Measurements from ENCODE around the gene VANGL2. TPM values are rescaled to one million over a fixed set of nuclear protein-coding genes. Genes with fewer than 3 reads are reported as not detected.
A peak's percentile ranks its signal among the peaks of the same experiment; 100 is the strongest.

Gene VANGL2
- total and polyA plus RNA-seq, 2 experiments from 2014 or later, result 17.7 to 51.3 TPM

- Mint-ChIP-seq H3K36me3 (ENCODE audit: low read depth) (peaks cover 16% of the 10 kb centered on the region), H3K27me3 (ENCODE audit: insufficient read depth, low read depth, poor library complexity) (peaks cover 7% of the 10 kb centered on the region), H3K4me3 (no peak overlapping the region; the same call in 2 of the 3 replicates), H3K27ac (peak overlapping the region; percentile 77), H3K4me1 (peaks cover 77% of the 10 kb centered on the region), H3K9me3 (no peaks in the 10 kb centered on the region)
- DNase-seq (ENCODE audit: low spot score), result no peak
- Histone ChIP-seq H3K4me2 (no peak overlapping the region), H2AFZ (no peak overlapping the region), H3K79me2 (replicated peaks; ENCODE audit: insufficient read depth) (peaks cover 99% of the 10 kb centered on the region), H4K20me1 (replicated peaks; ENCODE audit: insufficient read depth) (peaks cover 20% of the 10 kb centered on the region; the same call in 1 of the 2 replicates), H3K27me3 (ENCODE audit: insufficient read depth) (no peaks in the 10 kb centered on the region), H3F3A (replicated peaks; ENCODE audit: low read depth) (no peaks in the 10 kb centered on the region), H3K27ac (ENCODE audit: low read depth) (peak overlapping the region; percentile 78; the same call in 1 of the 2 replicates), H3K4me3 (no peak overlapping the region), H3K4me1 (ENCODE audit: insufficient read depth) (peaks cover 52% of the 10 kb centered on the region), H3K9me2 (ENCODE audit: insufficient read depth) (no peaks in the 10 kb centered on the region), H3K36me3 (ENCODE audit: insufficient read depth) (no peaks in the 10 kb centered on the region)
- ATAC-seq, result no peak
- TF ChIP-seq ZNF462 (CRISPR knock-in tag; IDR thresholded peaks at IDR 0.05), result no peak
- no peak for TF ChIP-seq CTCF (conservative IDR thresholded peaks at IDR 0.05; ENCODE audit: low read depth in 2 of 2)
- no peak for TF ChIP-seq EZH2phosphoT487 (IDR thresholded peaks at IDR 0.05; ENCODE audit: unreplicated experiment)
- no peak for TF ChIP-seq POLR2AphosphoS5 (IDR thresholded peaks at IDR 0.05; ENCODE audit: low read depth)
- TF ChIP-seq JUNB (IDR thresholded peaks at IDR 0.05; ENCODE audit: unreplicated experiment), result no peak
- TF ChIP-seq REST (IDR thresholded peaks at IDR 0.05; ENCODE audit: unreplicated experiment), result no peak
- TF ChIP-seq EZH2 (IDR thresholded peaks at IDR 0.05; ENCODE audit: low read depth, unreplicated experiment), result no peak
- TF ChIP-seq STAT1 (IDR thresholded peaks at IDR 0.05; ENCODE audit: unreplicated experiment), result no peak
- TF ChIP-seq ZNF114 (CRISPR knock-in tag; IDR thresholded peaks at IDR 0.05), result no peak
- TF ChIP-seq ZNF331 (CRISPR knock-in tag; IDR thresholded peaks at IDR 0.05; ENCODE audit: low read depth), result no peak
- no peak for TF ChIP-seq NANOG (IDR thresholded peaks at IDR 0.05; ENCODE audit: borderline replicate concordance)
- no peak for TF ChIP-seq ETS1 (IDR thresholded peaks at IDR 0.05)
- no peak for TF ChIP-seq CREB1 (CRISPR knock-in tag; IDR thresholded peaks at IDR 0.05; ENCODE audit: low read depth)
These were observed 8.5 kb downstream of the VANGL2 start for GRCh38 chr1:160408864-160409263.

Measured in GM23338 (cell line).